Pancreas (tissue), 10 donors: ENCODE data around the gene TNFSF15. TPM values are rescaled to one million over a fixed set of nuclear protein-coding genes. Genes with fewer than 3 reads are reported as not detected.
"Not testable (repeated sequence)": the region's sequence is repeated elsewhere in the genome, so short reads cannot be mapped to it uniquely, and the experiment has no call there.

Experiments
- ATAC-seq, 4 donors: fragments of 200-7000 bp; cut with Tn5 transposase; one replicate each; pipeline versions ENCODE4 v1.8.0 to v1.9.1; 2020; ENCODE audit warnings: mild to moderate bottlenecking in 4 of 4, moderate library complexity in 4 of 4
- DNase-seq, 6 donors: peaks; one replicate each; pipeline ENCODE4 v3.0.0-alpha.2; 2020
- FAIRE-seq: peaks from 2 replicates; lab custom pipeline; 2012; peaks lifted over from hg19 to GRCh38; lab: Jason Lieb, UNC
- H3K27ac ChIP-seq, 4 donors: fragments of 200-600 bp; sonication (generic); 1 replicate in 3 of 4; 2 replicates in 1 of 4; pipeline versions ENCODE4 v1.5.0 to v1.8.0; 2020
- H3K27me3 ChIP-seq, 4 donors: fragments of 200-600 bp; one replicate each; pipeline ENCODE4 v1.8.0; 2021
- H3K36me3 ChIP-seq, 3 donors: fragments of 200-600 bp; sonication (generic) in 1 of 3; one replicate each; pipeline versions ENCODE4 v1.5.0 to v1.8.0; 2020 to 2021
- H3K4me1 ChIP-seq, 3 donors: fragments of 200-600 bp; one replicate each; pipeline ENCODE4 v1.8.0; 2021
- H3K4me3 ChIP-seq, 4 donors: fragments of 200-600 bp; sonication (generic) in 2 of 4; one replicate each; pipeline versions ENCODE4 v1.5.0 to v1.8.0; 2020 to 2021
- H3K9me3 ChIP-seq, 4 donors: fragments of 200-600 bp; one replicate each; pipeline ENCODE4 v1.8.0; 2021
- CTCF ChIP-seq, 4 donors: fragments of 200-600 bp; sonication (generic) in 3 of 4; IDR thresholded peaks; one replicate each; pipeline versions ENCODE4 v1.5.0 to v1.8.0; 2021; ENCODE audit warnings: antibody characterized with exemption in 4 of 4
- WGBS, 2 donors: extraction: QIAGEN DNeasy Blood & Tissue Kit; methylation state at CpG; one replicate each; pipeline ENCODE4 v1.1.7; 2013; 5-methylcytosine and 5-hydroxymethylcytosine counted together
- intact Hi-C, 3 donors: fragments of 100-400 bp; cut with DNase I; formaldehyde crosslinking; loops; one replicate each; pipeline versions ENCODE4 v1.11.1 to v1.14.2; 2022
- polyA plus RNA-seq, 2 donors: library from polyadenylated mRNA; stranded (reverse); fragments of 200-250 nt; gene quantifications; one replicate each; pipeline ENCODE4 v1.2.3, GENCODE V29; 2013
- total RNA-seq, 6 donors: library from RNA; stranded (reverse); fragmentation: NEBNext Ultra II Directional in 4 of 6; extraction: Animal tissue kit (Norgen Biotek cat#: 25700) in 4 of 6; gene quantifications; one replicate each; pipeline versions ENCODE4 v1.2.1 to v1.2.4, GENCODE V29; 2021 to 2023
- donor health status: healthy with polysubstance abuse.
- donor health status: DM: no; HTN: no; CAD: no; lungs with moderate emphysema.
- donor health status: DM: no; HTN: no; CAD: no.
- donor health status: control.
- donor health status: control.
- donor health status: Bipolar disorder and iron deficiency.
- donor health status: DM: yes; HTN: yes; CAD: no.
- donor health status: DM: no; HTN: no; CAD: no.
- donor health status: DM: no; HTN: no; CAD: no.
- donor health status: DM: yes; HTN: yes; CAD: no.

TNFSF15 gene
- total and polyA plus RNA-seq, 8 donors = 0.04 to 1.7 (median 0.12) TPM

GRCh38 chr9:114745108-114745848 is 60.6 kb downstream of the TNFSF15 start:
- Histone ChIP-seq H3K36me3 (no peaks in the 10 kb centered on the region), H3K27ac (no peak overlapping the region), H3K27me3 (no peaks in the 10 kb centered on the region), H3K4me1 (no peaks in the 10 kb centered on the region), H3K9me3 (no peaks in the 10 kb centered on the region), H3K4me3 (no peak overlapping the region)
- intact Hi-C loops = loop anchor here in 1 of 3 donors (10.0 kb wide), 1 partner anchor 150 kb away; no protein-coding TSS in a partner anchor
- 60 to 68% methylated on average over 6 of the region's 6 CpGs for WGBS, 2 donors
- no peak for TF ChIP-seq CTCF (IDR thresholded peaks at IDR 0.05)
- FAIRE-seq (no peak), DNase-seq (no peak), ATAC-seq (no peak)

- H3K4me3 ChIP-seq = no peak overlapping the region
- no peaks in the 10 kb centered on the region for H3K36me3 ChIP-seq
- peaks cover 0 to 3% (median 0%) of the 10 kb centered on the region in 4 donors for H3K27me3 ChIP-seq
- no peak overlapping the region for H3K27ac ChIP-seq
- DNase-seq (no peak), ATAC-seq (no peak), FAIRE-seq (no peak)
- WGBS, 2 donors = 91 to 95% methylated on average over 3 of the region's 3 CpGs
- no peaks in the 10 kb centered on the region for H3K9me3 ChIP-seq
- H3K4me1 ChIP-seq = no peaks in the 10 kb centered on the region
- intact Hi-C loops = loop anchor here in 1 of 3 donors (10.0 kb wide), 1 partner anchor 151 kb away; no protein-coding TSS in a partner anchor
- no peak for TF ChIP-seq CTCF (IDR thresholded peaks at IDR 0.05)
Measured at GRCh38 chr9:114743446-114743845, 62.4 kb downstream of the TNFSF15 start.

GRCh38 chr9:114742947-114743346 is 62.9 kb downstream of the TNFSF15 start:
- no peak for TF ChIP-seq CTCF (IDR thresholded peaks at IDR 0.05)
- Histone ChIP-seq H3K27ac (no peak overlapping the region), H3K36me3 (no peaks in the 10 kb centered on the region), H3K4me1 (no peaks in the 10 kb centered on the region), H3K9me3 (no peaks in the 10 kb centered on the region), H3K27me3 (peaks cover 0 to 3% (median 0%) of the 10 kb centered on the region in 4 donors), H3K4me3 (no peak overlapping the region)
- no peak for DNase-seq
- intact Hi-C loops = loop anchor here in 1 of 3 donors (10.0 kb wide), 1 partner anchor 152 kb away; no protein-coding TSS in a partner anchor
- 94 to 100% methylated on average over 2 of the region's 2 CpGs for WGBS, 2 donors
- no peak for FAIRE-seq
- no peak for ATAC-seq

- WGBS, 2 donors = 58 to 64% methylated on average over 1 of the region's 1 CpG
- intact Hi-C loops = loop anchor here in 1 of 3 donors (10.0 kb wide), 1 partner anchor 153 kb away; no protein-coding TSS in a partner anchor
- ATAC-seq = not testable (repeated sequence)
Measured at GRCh38 chr9:114741521-114741920, 64.3 kb downstream of the TNFSF15 start.

GRCh38 chr9:114738581-114739316 is 67.1 kb downstream of the TNFSF15 start:
- Histone ChIP-seq H3K27me3 (peaks cover 0 to 3% (median 0%) of the 10 kb centered on the region in 4 donors), H3K4me3 (no peak overlapping the region), H3K27ac (no peak overlapping the region), H3K9me3 (no peaks in the 10 kb centered on the region), H3K4me1 (no peaks in the 10 kb centered on the region), H3K36me3 (no peaks in the 10 kb centered on the region)
- peak; percentile 43 to 70 (median 64) for DNase-seq
- 11 to 15% methylated on average over 8 of the region's 8 CpGs for WGBS, 2 donors
- FAIRE-seq = peak; percentile 68
- TF ChIP-seq CTCF (IDR thresholded peaks at IDR 0.05) = peak; percentile 63 to 85 (median 78)
- intact Hi-C loops = loop anchor here (2.0 to 10.0 kb wide), 5 partner anchors 169 to 279 kb away; no protein-coding TSS in a partner anchor
- ATAC-seq = peak; percentile 90 to 100 (median 98)

More at GRCh38 chr9:114741521-114741920, 64.3 kb downstream of the TNFSF15 start:
- FAIRE-seq, H3K9me3 ChIP-seq, H3K27ac ChIP-seq, H3K27me3 ChIP-seq, H3K36me3 ChIP-seq, H3K4me1 ChIP-seq, DNase-seq, H3K4me3 ChIP-seq: not testable (repeated sequence)
